ENCODE data around the gene ANKRD55.
"Not testable (repeated sequence)": the region's sequence is repeated elsewhere in the genome, so short reads cannot be mapped to it uniquely, and the experiment has no call there.

The ANKRD55 gene

DNA sequence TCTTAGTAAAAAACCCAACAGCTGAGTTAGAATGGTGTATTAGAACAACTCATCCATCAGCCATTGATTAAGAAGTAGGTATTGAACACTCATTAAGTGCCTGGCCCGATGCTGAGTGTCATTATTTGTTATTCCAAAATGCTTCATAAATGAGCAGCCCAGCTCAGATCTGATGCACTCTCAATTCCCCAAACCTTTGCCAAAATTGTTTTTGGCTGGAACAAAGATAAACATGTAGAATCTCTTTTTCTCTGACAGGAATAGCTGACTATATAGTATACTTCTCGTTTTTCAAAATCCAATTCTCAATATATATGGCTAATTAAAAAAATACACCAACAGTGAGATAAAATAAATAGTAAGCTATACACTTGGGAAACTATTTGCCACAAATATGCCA lies 20.0 kb upstream of the ANKRD55 start:
- DNase-seq (ENCODE audit: low spot score), result no peak

DNA sequence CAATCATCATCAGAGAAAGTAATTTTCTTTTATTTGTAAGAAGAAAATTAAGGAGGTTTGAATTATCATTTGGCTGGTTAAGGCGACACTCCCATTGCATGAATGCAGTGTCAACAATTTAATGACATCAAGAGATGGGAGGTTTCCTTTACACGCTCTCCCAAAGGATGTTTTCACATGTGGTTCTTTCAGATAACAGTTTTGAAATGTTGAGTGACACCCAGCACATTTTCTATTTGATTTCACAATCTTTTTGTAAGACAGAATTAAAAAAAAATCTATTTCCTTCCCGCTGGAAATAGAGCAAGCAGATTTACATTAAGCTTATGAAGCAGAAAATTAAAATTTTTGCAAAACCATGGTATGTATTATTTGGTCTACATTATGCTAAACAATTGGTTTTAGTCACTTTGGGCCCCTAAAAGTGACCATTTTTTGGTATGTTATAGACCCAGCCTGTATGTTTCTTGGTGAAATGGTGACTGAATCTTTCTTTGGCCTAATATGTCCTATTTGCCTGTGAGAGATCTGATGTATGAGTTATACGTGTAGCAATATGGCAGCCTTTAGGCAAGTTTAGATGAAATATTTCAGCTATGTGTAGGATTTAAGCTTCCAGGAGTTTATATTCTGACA lies 18.9 kb upstream of the ANKRD55 start:
- no peak for DNase-seq (ENCODE audit: low spot score)

DNA sequence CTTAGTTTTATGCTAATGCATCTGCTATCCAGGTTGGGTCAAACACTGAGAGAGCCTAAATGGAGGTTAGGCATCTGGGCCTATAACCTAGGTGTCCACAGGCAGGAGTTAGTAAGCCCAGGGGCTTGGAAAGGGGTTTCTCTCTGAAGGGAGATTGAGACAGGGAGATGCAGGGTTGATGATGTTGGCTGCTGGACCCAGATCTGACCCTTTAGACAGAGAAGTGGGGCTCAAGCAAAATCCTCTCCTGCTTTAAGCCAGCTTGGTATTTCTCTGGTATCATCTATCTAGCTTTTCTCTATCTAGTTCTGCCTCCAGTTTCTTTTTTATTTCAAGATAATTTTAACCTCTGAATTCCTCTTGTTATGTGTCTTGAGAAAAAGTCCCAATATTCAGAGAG lies 18.3 kb upstream of the ANKRD55 start:
- DNase-seq (ENCODE audit: low spot score), result no peak

DNA sequence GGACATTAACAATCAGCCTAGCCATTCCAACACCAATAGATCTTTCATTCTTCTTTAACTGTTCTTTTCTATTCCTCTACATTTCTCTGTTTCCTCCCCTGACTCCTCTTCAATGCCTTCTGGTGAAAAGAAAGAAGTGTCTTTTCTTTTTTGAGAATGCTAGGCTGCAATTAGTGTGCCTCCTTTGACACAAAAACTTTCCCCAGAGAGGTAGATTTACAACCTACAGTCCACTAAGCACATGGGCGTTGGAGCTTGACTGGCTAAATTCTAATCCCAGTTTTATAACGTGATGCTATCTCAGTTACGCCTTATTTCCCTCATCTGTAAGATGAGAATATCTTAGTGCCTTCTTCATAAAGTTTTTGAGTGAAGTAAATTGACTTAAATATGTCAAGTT lies 16.9 kb upstream of the ANKRD55 start:
- DNase-seq (ENCODE audit: low spot score), result no peak

DNA sequence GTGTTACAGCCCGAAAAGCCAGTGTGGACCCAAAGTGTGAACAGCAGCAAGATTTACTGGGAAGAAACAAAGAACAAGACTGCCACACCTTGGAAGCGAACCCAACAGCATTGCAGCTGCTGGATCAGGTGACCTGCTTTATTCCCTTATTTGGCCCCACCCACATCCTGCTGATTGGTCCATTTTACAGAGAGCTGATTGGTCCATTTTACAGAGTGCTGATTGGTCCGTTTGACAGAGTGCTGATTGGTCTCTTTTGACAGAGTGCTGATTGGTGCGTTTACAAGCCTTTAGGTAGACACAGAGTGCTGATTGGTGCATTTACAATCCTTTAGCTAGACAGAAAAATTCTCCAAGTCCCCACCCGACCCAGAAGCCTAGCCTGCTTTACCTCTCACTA lies 16.0 kb upstream of the ANKRD55 start:
- not testable (repeated sequence) for DNase-seq (ENCODE audit: low spot score)

DNA sequence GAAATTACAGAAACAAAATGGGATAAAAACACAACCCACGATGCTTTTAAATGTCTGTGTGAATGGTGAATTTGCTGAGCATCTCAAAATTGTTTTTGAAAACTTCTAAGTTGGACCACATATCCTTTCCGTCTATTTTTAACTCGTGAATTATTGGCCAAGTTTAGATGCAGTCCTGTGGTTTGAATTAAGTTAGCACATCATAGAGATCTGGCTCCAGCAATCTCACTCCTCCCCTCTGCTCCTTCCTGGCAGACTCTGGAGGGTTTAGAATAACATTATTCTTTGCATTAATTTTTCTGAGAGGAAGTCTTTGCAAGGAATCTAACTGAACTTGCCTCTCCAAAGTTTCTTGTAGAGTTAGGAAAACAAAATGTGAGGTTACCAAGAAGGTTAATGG lies 14.5 kb upstream of the ANKRD55 start:
- no peak for DNase-seq (ENCODE audit: low spot score)

DNA sequence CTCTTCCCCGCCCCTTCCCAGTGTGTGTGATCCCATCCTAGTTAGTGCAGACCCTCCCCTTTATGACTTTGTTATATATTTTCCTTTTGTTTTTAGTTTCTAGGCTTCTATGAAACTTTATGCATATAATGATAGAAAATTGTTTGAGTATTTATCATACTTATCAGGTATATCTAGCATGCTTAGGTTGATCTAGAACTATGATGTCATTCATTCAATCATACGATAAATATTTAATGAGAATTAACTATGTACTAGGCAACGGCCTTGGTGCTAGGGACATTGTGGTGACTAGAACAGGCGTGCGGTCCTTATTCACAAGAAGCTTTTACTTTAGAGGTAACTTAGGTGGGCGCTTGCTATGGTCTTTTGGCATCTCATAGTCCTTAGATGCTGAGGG lies 13.6 kb upstream of the ANKRD55 start:
- DNase-seq (ENCODE audit: low spot score), result no peak

DNA sequence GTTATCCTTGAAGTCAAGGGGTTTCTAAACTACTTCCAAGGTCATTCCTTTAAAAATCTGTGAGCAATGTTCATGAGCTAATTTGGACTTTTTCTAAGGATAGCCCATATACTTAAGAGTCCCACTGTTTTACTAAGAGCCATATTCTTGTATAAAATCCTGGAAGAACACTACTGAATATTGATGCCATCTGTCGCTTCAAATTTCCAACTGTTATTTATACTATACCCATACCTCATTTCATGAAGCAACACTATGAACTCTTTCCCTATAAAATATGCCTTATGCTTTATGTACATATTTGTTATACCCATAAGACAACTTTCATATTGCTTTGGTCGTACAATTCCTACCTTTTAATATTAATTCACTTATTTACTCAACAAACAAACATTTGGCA lies 12.4 kb upstream of the ANKRD55 start:
- DNase-seq (ENCODE audit: low spot score), result no peak

DNA sequence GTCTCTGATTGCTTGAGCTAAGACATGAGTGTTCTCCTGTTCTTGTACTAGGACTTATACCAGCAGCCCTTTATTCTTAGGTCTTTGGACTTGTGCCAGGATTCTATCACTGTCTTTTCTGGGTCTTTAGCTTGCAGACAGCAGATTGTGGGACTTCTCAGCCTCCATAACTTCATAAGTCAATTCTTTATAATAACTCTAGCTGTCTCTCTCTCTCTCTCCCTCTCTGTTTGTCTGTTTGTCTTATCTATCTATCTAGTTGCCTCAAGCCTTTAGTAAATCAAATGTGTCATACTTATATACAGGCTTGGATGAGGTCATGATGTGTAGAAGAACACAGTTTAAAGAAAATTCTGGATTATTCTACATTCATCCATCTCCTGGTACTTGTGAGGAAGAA lies 11.5 kb upstream of the ANKRD55 start:
- no peak for DNase-seq (ENCODE audit: low spot score)

DNA sequence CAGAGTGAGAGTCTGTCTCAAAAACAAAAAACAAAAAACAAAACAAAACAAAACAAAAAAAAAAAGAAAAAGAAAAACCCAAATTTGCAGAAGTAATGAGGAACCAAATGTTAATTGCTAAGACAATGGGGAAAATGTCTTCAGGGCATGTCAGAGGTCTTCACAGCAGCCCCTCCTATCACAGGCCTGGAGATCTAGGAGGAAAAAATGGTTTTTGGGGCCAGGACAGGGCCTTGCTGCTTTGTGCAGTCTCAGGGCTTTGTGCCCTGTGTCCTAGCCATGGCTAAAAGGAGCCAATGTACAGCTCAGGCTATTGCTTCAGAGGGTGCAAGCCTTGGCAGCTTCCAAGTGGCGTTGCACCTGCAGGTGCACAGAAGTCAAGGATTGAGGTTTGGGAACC lies 9.1 kb upstream of the ANKRD55 start:
- not testable (repeated sequence) for DNase-seq (ENCODE audit: low spot score)

DNA sequence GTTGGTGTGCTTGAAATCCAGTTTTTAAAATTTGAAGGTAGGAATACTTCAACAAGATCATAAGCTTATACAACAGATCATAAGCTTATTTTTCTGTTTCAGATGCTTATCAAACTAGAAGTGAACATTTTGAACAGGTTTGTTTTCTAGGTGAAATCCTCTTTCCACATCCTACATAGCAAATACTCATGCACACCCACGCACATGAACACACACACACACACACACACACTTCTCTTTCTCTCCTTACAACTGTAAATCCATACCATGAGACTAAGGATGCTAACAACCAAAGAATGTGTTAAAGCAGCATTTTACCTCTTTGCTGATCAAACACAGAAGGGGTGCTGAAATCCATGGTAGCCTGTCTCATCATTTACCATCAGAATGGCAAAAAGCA lies 592 bp downstream of the ANKRD55 start:
- no peak for DNase-seq (ENCODE audit: low spot score)

DNA sequence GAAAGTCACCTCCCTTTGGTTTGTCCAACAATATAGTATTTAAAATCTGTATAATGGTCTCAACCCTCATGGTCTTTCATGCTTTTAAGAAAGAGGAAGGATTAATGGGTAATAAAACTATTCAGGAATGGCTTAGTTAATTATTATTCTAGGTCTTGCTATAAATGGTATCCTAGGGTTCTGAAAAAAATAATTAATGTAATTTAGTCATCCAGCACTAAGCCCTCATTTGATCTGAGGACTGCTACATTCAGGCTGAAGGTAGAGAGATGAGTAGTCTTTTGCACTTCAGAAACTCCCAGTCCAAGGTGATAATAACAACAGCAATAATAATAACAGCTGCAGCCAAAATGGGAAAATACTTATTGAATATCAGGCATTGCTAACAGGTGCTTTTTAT lies 2.6 kb downstream of the ANKRD55 start:
- no peak for DNase-seq (ENCODE audit: low spot score)

DNA sequence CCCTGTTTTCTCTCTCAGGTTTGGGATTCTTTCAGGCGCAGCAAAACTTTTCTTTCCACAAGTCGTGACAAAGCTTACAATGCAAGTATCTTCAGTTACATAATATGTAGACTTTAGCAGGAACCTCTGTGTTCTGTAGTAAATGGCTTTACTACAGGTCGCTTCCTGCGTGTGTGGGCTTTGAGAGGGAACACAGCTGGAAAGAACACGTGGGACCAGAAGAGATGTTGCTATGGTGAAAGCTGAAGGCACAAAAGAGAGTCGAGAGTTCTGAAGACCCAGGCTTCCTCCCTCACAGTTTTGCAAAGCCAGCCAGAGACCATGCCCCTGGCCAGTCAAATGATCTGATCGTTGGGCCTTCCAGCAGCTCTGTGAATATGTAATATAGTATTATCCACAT lies 4.0 kb downstream of the ANKRD55 start:
- DNase-seq (ENCODE audit: low spot score), result no peak

DNA sequence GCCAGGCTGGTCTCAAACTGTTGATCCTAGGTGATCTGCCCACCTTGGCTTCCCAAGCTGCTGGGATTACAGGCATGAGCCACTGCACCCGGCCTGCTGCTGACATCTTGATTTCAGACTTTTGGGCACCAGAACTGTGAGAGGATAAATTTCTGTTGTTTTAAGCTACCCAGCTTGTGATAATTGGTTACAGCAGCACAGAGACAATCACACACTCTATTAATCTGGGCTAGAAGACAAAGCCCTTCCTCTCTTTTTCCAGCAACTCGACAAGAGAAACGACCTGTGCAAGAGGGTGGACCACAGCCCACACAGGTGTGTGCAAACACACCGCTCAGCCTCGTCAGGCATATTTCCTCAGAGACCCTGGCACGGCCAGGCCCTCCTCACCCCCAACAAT lies 4.5 kb downstream of the ANKRD55 start:
- no peak for DNase-seq (ENCODE audit: low spot score)

DNA sequence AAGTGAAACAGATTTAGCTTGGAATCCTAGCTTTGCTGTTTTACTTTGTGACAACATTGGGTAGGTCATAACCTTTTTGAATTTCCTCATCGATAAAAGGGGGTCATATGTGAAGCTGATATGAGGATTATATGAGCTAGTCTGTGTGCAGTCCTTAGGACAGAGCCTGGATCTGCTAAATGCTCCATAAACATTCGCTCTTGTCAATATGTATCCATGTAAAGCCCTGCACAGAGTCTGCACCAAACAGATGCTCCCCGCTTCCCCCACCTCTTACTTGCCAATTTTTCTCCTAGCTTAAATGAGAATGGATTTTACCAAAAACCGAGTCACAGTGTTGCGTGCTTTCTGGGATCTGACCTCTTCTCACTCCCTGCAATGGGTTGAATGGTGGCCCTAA lies 5.4 kb downstream of the ANKRD55 start:
- DNase-seq (ENCODE audit: low spot score), result no peak

DNA sequence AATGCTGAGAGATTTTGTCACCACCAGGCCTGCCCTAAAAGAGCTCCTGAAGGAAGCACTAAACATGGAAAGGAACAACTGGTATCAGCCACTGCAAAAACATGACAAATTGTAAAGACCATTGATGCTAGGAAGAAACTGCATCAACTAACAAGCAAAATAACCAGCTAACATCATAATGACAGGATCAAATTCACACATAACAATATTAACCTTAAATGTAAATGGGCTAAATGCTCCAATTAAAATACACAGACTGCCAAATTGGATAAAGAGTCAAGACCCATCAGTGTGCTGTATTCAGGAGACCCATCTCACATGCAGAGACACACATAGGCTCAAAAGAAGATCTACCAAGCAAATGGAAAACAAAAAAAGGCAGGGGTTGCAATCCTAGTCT lies 9.8 kb downstream of the ANKRD55 start:
- DNase-seq (ENCODE audit: low spot score), result not testable (repeated sequence)

DNA sequence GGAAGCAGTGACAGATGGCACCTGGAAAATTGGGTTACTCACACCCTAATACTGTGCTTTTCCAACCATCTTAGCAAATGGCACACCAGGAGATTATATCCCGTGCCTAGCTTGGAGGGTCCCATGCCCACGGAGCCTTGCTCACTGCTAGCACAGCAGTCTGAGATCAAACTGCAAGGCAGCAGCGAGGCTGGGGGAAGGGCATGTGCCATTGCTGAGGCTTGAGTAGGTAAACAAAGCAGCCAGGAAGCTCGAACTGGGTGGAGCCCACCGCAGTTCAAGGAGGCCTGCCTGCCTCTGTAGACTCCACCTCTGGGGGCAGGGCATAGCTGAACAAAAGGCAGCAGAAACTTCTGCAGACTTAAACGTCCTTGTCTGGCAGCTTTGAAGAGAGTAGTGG lies 11.5 kb downstream of the ANKRD55 start:
- not testable (repeated sequence) for DNase-seq (ENCODE audit: low spot score)

DNA sequence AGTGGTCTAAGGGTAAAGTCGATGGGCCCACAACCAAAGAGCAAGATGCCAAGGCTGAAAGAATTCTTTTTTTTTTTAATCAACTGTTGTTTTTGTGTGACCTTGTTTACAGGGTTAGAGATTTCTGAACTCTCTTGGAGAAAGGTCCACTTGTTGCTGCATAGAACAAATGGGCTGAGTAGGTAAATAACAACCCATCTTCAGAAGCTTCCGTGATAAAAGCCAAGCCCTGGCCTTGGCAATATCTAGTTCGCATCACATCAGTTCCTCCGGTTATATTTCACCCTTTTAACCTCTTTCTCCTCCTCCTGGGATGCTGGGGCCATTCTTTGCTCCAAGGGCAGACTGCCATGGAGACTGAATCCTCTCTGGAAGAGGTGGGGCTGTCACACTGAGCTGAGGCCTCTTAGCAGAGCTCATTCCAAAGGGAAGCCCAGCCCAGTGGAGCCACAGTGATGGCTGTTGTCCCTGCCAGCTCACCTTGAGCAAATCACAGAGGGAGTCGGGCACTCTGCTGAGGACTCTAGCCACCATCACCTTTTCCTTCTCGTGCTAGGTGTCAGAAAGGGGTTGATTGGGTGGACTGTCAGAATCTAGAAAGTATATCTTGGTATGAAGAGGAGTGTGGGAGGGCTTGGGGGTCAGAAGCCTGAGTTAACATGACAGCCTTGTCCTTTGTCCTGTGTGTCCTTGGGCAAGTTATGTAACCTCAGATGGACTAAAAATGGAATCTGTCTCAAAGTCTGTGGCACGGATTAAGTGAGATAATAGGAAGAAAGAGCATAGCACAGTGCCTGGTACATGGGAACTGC lies 17.9 kb downstream of the ANKRD55 start:
- DNase-seq (ENCODE audit: low spot score), result no peak

DNA sequence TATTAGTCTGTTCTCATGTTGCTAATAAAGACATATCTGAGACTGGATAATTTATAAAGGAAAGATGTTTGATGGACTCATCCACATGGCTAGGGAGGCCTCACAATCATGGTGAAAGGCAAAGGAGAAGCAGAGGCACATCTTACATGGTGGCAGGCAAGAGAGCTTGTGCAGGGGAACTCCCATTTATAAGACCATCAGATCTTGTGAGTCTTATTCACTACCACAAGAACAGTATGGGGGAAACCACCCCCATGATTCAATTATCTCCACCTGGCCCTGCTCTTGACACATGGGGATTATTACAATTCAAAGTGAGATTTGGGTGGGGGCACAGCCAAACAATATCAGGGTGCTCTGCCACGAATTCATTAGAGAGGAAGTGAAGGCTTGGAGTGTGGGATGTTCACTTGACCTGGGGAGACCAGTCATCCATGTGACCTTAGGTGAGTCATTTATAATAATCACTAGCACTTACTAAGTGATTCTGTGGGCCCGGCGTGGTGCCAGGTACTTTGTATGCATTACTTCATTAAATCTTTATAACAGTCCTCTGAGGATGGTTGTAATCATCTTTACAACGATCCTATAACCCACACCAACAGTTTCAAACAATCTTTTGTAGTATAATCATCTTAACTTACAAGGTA lies 19.1 kb downstream of the ANKRD55 start:
- DNase-seq (ENCODE audit: low spot score), result not testable (repeated sequence)

DNA sequence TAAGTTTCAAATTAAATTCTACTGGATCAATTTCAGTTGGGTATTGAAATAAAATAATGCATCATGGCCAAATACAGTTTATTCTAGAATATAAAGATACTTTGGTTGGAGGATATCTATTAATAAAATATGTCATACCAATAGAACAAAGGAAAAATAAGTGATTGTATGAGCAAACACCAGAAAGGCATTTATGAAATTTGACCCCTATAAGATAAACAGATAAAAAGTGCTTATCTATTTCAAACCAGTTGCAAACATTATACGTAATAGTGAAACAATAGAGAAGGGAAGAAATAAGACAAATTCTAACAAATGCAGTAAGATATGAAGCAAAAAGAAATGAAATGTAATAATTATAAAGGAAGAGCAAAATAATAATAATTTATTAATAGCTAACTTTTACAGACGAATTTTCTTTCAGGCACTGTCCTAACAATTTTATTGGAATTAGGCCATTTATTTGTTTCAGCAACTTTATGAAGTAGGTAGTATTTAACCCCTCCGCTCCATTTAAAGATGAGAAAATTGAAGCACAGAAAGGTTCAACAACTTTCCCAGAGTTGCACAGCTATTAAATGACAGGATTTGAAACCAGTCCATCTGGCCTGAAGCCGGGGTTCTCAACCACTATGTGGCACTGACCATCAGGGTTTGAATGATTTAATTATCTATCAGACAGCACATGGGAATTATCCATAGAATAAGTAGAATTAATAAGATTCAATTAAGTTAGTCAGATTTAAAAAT lies 20.8 kb downstream of the ANKRD55 start:
- no peak for DNase-seq (ENCODE audit: low spot score)

DNA sequence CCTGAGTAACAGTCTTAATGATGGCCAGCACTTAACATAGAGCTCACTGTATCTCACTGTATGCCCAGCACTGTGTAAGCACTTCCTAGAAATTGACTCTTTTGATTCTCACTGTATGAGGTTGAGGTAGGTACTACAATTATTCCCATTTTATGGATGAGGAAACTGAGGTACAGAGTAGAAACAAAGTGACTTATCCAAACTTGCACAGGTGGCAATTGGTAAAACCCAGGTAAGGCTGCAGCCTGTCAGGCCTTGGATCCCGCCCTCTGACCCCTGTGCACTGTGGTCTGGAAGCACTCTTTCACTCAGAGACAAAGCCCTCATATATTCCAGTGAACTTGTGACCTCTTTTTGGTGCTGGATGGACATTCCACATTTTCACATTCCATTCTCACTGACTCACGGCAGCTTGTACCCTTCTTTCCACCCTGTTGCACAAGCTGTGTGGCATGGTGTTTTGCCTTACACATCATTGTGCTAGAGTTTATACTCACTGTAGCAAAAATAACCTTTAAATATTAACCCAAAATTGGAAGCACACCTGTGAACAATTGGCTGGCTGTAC lies 21.7 kb downstream of the ANKRD55 start:
- no peak for DNase-seq (ENCODE audit: low spot score)

DNA sequence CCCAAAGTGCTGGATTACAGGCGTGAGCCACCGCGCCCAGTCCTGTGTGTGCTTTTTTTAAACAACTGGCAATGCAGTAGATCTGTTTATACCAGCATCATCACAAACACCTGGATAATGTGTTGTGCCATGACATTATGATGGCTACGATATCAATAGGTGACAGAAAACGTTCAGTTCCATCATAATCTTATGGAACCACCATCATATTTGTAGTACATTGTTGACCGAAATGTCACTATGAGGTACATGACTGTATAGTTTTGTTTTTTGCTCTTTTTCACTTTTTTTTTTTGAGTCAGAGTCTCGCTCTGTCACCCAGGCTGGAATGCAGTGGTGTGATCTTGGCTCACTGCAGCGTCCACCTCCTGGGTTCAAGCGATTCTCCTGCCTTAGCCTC lies 24.4 kb downstream of the ANKRD55 start:
- DNase-seq (ENCODE audit: low spot score), result no peak
